OCI-LY1 (cell line): Measurements from ENCODE around the gene KLHL15.
"Not testable (repeated sequence)": the region's sequence is repeated elsewhere in the genome, so short reads cannot be mapped to it uniquely, and the experiment has no call there.

Source experiments
- CTCF ChIP-seq: fragments of 200-600 bp; sonication (generic), shearing (Covaris generic); IDR thresholded peaks from 2 replicates; pipeline ENCODE4 v1.5.1; 2017; ENCODE audit warnings: mild to moderate bottlenecking, antibody characterized with exemption, low read length, moderate library complexity, mixed read lengths
- EZH2 ChIP-seq: fragments of 200-600 bp; sonication (generic), shearing (Covaris generic); IDR thresholded peaks from 2 replicates; pipeline ENCODE4 v1.8.0; 2017; ENCODE audit warnings: borderline replicate concordance, mixed run types, mild to moderate bottlenecking, antibody characterized with exemption, low read length, moderate library complexity, mixed read lengths

- TF ChIP-seq EZH2, CTCF: not testable (repeated sequence)
Measured at GRCh38 chrX:24049643-24050042, 22.7 kb upstream of the KLHL15 start.
